Neuronal stem cell (in vitro differentiated cells): ENCODE data around the gene C10orf105.
A peak's percentile ranks its signal among the peaks of the same experiment; 100 is the strongest.

Experiments used
- DNase-seq: peaks from one replicate; pipeline ENCODE4 v3.0.0-alpha.2; 2013; ENCODE audit warnings: low spot score
- H2AFZ ChIP-seq: one replicate; pipeline ENCODE4 v1.6.1; 2013; ENCODE audit warnings: mild to moderate bottlenecking, low read length, inconsistent platforms
- H2AK5ac ChIP-seq: 2 replicates; pipeline ENCODE4 v1.6.1; 2013; ENCODE audit warnings: low read depth, mild to moderate bottlenecking, inconsistent platforms, low read length, moderate library complexity, mixed read lengths
- H2BK120ac ChIP-seq: 2 replicates; pipeline ENCODE4 v1.6.1; 2013; ENCODE audit warnings: low read depth, mild to moderate bottlenecking, inconsistent platforms, low read length, moderate library complexity, mixed read lengths
- H2BK12ac ChIP-seq: one replicate; pipeline ENCODE4 v1.6.1; 2013; ENCODE audit warnings: low read length, inconsistent platforms
- H2BK15ac ChIP-seq: 2 replicates; pipeline ENCODE4 v1.6.1; 2013; ENCODE audit warnings: mild to moderate bottlenecking, low read length, inconsistent platforms, mixed read lengths
- H2BK5ac ChIP-seq: one replicate; pipeline ENCODE4 v1.6.1; 2013; ENCODE audit warnings: inconsistent platforms, mild to moderate bottlenecking, low read length, moderate library complexity
- H3K14ac ChIP-seq: one replicate; pipeline ENCODE4 v1.6.1; 2013; ENCODE audit warnings: low read length, inconsistent platforms
- H3K18ac ChIP-seq: 2 replicates; pipeline ENCODE4 v1.6.1; 2013; ENCODE audit warnings: low read length, inconsistent platforms
- H3K23ac ChIP-seq: 2 replicates; pipeline ENCODE4 v1.6.1; 2013; ENCODE audit warnings: low read depth, mild to moderate bottlenecking, mixed read lengths, low read length, inconsistent platforms; ENCODE audit not compliant: poor library complexity
- H3K27ac ChIP-seq: replicated peaks from 3 replicates; pipeline ENCODE4 v1.5.1; 2013; ENCODE audit warnings: low read length, inconsistent platforms
- H3K27me3 ChIP-seq, 3 experiments: 2 replicates each; pipeline ENCODE4 v1.6.1; 2013; ENCODE audit warnings: low read length in 3 of 3, mild to moderate bottlenecking in 2 of 3, inconsistent platforms in 1 of 3, low read depth in 1 of 3, mixed read lengths in 1 of 3, moderate library complexity in 1 of 3; ENCODE audit not compliant: control insufficient read depth in 3 of 3, insufficient read depth in 3 of 3
- H3K36me3 ChIP-seq, 2 donors: replicated peaks in 1 of 2; 2 replicates each; pipeline ENCODE4 v1.6.1; 2013; ENCODE audit warnings: low read length in 2 of 2; ENCODE audit not compliant: control insufficient read depth in 2 of 2, insufficient read depth in 2 of 2
- H3K4ac ChIP-seq: 2 replicates; pipeline ENCODE4 v1.6.1; 2013; ENCODE audit warnings: inconsistent platforms, mild to moderate bottlenecking, low read length, moderate library complexity
- H3K4me1 ChIP-seq, 2 donors: 1 replicate in 1 of 2; 2 replicates in 1 of 2; pipeline ENCODE4 v1.6.1; 2013; ENCODE audit warnings: low read length in 2 of 2, low read depth in 1 of 2; ENCODE audit not compliant: control insufficient read depth in 2 of 2, insufficient read depth in 1 of 2
- H3K4me2 ChIP-seq: one replicate; pipeline ENCODE4 v1.6.1; 2013; ENCODE audit warnings: mild to moderate bottlenecking, low read length, inconsistent platforms; ENCODE audit not compliant: insufficient read depth, poor library complexity, severe bottlenecking
- H3K4me3 ChIP-seq, 2 donors: 2 replicates each; pipeline ENCODE4 v1.5.1; 2013; ENCODE audit warnings: low read length in 2 of 2, mild to moderate bottlenecking in 2 of 2, inconsistent platforms in 1 of 2, moderate library complexity in 1 of 2
- H3K79me1 ChIP-seq: one replicate; pipeline ENCODE4 v1.6.1; 2013; ENCODE audit warnings: low read depth, mild to moderate bottlenecking, inconsistent platforms, low read length, moderate library complexity
- H3K9ac ChIP-seq: one replicate; pipeline ENCODE4 v1.6.1; 2013; ENCODE audit warnings: mild to moderate bottlenecking, low read depth, low read length, inconsistent platforms; ENCODE audit not compliant: poor library complexity
- H3K9me3 ChIP-seq, 2 donors: replicated peaks in 1 of 2; 2 replicates each; pipeline versions ENCODE3 to v1.6.1; 2013; ENCODE audit warnings: low read length in 2 of 2, mild to moderate bottlenecking in 2 of 2, inconsistent platforms in 1 of 2, low read depth in 1 of 2, mixed read lengths in 1 of 2, moderate library complexity in 1 of 2; ENCODE audit not compliant: control insufficient read depth in 2 of 2, insufficient read depth in 1 of 2
- H4K8ac ChIP-seq: one replicate; pipeline ENCODE4 v1.6.1; 2013; ENCODE audit warnings: low read depth, mild to moderate bottlenecking, inconsistent platforms, low read length, moderate library complexity
- H4K91ac ChIP-seq: one replicate; pipeline ENCODE4 v1.6.1; 2013; ENCODE audit warnings: low read length, low read depth, mild to moderate bottlenecking, inconsistent platforms; ENCODE audit not compliant: poor library complexity
- WGBS, 2 donors: extraction: QIAGEN DNeasy Blood & Tissue Kit; methylation state at CpG; one replicate each; pipeline ENCODE4 v1.1.7; 2013; ENCODE audit warnings: missing lambda C conversion rate in 2 of 2, mixed read lengths in 1 of 2; ENCODE audit not compliant: insufficient read length in 2 of 2, insufficient replicate concordance in 1 of 2; ENCODE audit errors: extremely low coverage in 2 of 2; 5-methylcytosine and 5-hydroxymethylcytosine counted together

The C10orf105 gene

GRCh38 chr10:71727738-71728737 is 8.5 kb upstream of the C10orf105 start:
- Histone ChIP-seq H2BK5ac (no peak overlapping the region), H4K8ac (no peak overlapping the region), H4K91ac (no peak overlapping the region), H3K23ac (no peak overlapping the region), H3K27me3 (no peaks in the 10 kb centered on the region), H3K4ac (no peak overlapping the region), H3K27ac (no peak overlapping the region), H3K14ac (no peak overlapping the region), H2BK12ac (no peak overlapping the region), H3K4me2 (no peak overlapping the region), H3K18ac (peak overlapping the region; percentile 67), H3K9ac (no peak overlapping the region), H2AK5ac (no peak overlapping the region), H2AFZ (no peak overlapping the region), H3K4me1 (peaks cover 0 to 5% of the 10 kb centered on the region in 2 donors), H3K9me3 (no peaks in the 10 kb centered on the region), H3K79me1 (no peaks in the 10 kb centered on the region), H2BK15ac (no peak overlapping the region), H2BK120ac (no peak overlapping the region), H3K36me3 (no peaks in the 10 kb centered on the region), H3K4me3 (no peak overlapping the region)
- DNase-seq, result no peak
- no CpG with 5 or more reads among the region's 8 CpGs for WGBS, 2 donors

- Histone ChIP-seq H4K8ac (no peak overlapping the region), H2BK15ac (no peak overlapping the region), H3K9ac (no peak overlapping the region), H3K14ac (no peak overlapping the region), H2AK5ac (no peak overlapping the region), H3K4me3 (no peak overlapping the region), H2AFZ (no peak overlapping the region), H3K4ac (no peak overlapping the region), H3K27ac (no peak overlapping the region), H2BK5ac (no peak overlapping the region), H2BK120ac (no peak overlapping the region), H3K9me3 (no peaks in the 10 kb centered on the region), H3K36me3 (no peaks in the 10 kb centered on the region), H3K23ac (no peak overlapping the region), H3K4me2 (no peak overlapping the region), H4K91ac (no peak overlapping the region), H3K18ac (no peak overlapping the region), H3K79me1 (no peaks in the 10 kb centered on the region), H3K27me3 (no peaks in the 10 kb centered on the region), H3K4me1 (peaks cover 0 to 5% of the 10 kb centered on the region in 2 donors), H2BK12ac (no peak overlapping the region)
- DNase-seq, result no peak
- WGBS, 2 donors, result no CpG with 5 or more reads among the region's 12 CpGs
Observed at GRCh38 chr10:71727105-71727737, 7.6 kb upstream of the C10orf105 start.

GRCh38 chr10:71726580-71727104 is 7.1 kb upstream of the C10orf105 start:
- H3K9ac ChIP-seq, result no peak overlapping the region
- H4K8ac ChIP-seq, result no peak overlapping the region
- no peak overlapping the region for H2BK120ac ChIP-seq
- H3K27ac ChIP-seq, result no peak overlapping the region
- H3K4me3 ChIP-seq, result no peak overlapping the region
- no peaks in the 10 kb centered on the region for H3K79me1 ChIP-seq
- H4K91ac ChIP-seq, result no peak overlapping the region
- H2AK5ac ChIP-seq, result peak overlapping the region; percentile 27
- peak overlapping the region; percentile 11 for H2BK12ac ChIP-seq
- no peak overlapping the region for H3K23ac ChIP-seq
- H3K4ac ChIP-seq, result no peak overlapping the region
- peak overlapping the region; percentile 82 for H2BK15ac ChIP-seq
- H2BK5ac ChIP-seq, result no peak overlapping the region
- no peak overlapping the region for H3K4me2 ChIP-seq
- peaks cover 0 to 1% (median 0%) of the 10 kb centered on the region in 3 experiments for H3K27me3 ChIP-seq
- no peaks in the 10 kb centered on the region for H3K36me3 ChIP-seq
- H3K18ac ChIP-seq, result peak overlapping the region; percentile 30
- no peaks in the 10 kb centered on the region for H3K9me3 ChIP-seq
- DNase-seq, result no peak
- H3K4me1 ChIP-seq, result peaks cover 0 to 5% of the 10 kb centered on the region in 2 donors
- no peak overlapping the region for H2AFZ ChIP-seq
- H3K14ac ChIP-seq, result no peak overlapping the region
- no CpG with 5 or more reads among the region's 11 CpGs for WGBS, 2 donors
